HG03280 (cell line): Measurements from ENCODE around the gene TRAPPC10.
A peak's percentile ranks its signal among the peaks of the same experiment; 100 is the strongest.
"Not testable (repeated sequence)": the region's sequence is repeated elsewhere in the genome, so short reads cannot be mapped to it uniquely, and the experiment has no call there.

ENCODE experiments used
- ATAC-seq: cut with Tn5 transposase; IDR thresholded peaks from one replicate; pipeline ENCODE4 v1.9.1; 2021; ENCODE audit warnings: mild to moderate bottlenecking, moderate library complexity; ENCODE audit not compliant: unreplicated experiment

TRAPPC10 gene

DNA sequence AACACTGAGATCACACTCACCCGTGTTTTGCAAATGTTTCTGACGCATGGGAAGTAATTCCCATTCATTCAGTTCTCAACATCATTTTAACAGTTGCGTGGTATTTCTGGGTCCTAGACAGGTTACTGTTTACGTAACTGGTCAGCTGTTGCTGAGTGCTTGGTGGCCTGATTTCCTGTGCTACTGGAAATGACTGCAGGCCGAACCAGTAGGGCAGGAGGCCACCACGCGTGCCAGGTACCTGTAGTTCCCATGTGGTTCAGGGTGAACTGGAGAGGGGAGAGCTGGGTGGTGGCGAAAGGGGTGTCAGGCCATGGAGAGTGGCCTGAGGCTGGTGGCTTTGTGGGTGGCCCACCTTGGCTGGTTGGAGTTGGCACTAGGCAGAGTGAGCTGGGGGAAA, 122.6 kb downstream of the TRAPPC10 start:
- not testable (repeated sequence) for ATAC-seq

DNA sequence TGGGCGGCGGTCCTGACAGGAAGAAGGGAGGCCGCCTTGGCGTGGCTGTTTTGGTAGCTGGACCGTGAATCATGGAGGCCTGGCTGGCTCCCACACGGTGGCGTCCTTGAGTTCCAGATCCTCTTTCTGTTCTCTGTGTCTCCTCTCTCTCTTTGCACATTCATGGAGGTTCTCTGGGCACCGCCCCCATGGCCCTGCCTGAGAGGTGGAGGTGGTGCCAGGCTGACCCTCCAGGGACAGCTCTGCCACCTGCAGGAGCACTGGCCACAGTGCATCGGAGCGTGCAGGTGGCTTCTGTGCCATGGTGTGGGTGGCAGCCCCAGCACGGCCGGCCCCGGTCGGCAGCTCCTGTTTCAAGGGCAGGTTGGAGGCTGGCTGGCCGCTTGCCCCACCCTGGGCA, 125.9 kb downstream of the TRAPPC10 start:
- not testable (repeated sequence) for ATAC-seq

DNA sequence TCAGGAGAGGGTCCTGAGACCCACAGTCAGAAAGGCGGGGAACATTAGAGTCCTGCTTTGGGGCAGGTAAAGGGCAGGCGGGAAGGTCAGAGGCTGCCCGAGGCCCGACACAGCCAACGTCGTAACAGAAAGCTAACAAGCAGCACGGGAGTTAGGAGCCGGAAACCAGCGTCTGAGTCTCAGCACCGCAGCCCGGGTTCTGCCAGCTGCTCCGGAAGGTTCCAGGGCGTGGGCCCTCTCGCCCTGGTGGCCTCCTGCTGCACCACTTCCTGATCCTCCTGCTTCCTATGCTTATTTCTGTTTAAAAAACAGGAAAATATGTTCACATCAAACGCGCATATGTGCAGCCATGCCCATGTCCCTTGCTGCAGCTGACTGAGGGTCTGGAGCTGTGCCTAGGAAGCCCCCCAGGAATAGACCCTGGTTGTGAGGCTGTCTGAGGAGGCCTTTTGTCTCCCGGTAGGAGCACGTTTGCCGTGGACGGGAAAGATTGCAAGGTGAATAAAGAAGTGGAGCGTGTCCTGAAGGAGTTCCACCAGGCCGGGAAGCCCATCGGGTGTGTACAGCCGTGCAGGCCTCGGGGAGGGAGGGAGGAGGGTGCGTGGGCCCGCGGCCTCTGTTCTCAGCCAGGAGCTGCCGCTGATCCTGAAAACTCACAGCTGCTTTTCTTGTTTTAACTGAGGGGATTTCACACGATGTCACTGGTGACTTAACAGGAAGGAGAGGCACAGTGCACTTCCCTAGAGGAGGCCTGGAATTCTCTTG, 127.9 kb downstream of the TRAPPC10 start:
- not testable (repeated sequence) for ATAC-seq

DNA sequence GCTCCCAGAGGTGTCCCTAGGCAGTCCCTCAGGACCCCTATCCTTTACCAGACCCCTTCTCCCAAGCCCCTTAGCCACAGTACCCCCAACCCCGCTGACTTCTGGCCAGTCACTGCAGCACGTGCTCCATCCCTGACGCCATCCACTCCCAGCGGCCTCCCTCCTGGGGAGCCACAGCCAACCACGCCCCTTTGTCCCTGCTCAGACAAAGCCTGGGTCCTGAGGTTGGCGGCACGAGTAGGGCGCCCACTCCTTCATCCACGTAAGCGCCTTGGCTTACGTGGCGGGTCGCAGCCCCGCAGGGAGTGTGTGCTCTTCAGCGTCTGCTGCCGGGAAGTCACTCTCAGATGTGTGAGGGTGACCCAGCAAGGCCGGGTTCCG, 128.4 kb downstream of the TRAPPC10 start:
- ATAC-seq = not testable (repeated sequence)

DNA sequence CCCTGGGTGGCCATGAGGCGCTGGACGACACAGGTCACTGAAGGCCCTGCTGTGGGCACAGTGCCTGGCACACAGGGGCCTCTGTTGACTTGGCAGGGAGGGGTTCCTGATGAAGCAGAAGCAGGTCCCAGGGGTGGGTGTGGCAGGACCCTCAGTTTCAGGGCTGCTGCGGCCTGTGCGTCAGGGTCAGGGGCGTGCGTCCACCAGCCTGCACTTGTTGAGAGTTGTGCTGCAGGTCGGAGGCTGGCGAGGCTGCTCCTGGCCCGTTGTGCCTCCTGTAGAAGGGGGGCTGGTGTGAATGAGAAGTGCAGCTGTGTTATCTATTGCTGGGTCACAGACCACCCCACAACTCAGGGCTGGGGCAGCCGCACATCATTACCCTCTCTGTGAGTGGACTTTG, 130.4 kb downstream of the TRAPPC10 start:
- not testable (repeated sequence) for ATAC-seq

DNA sequence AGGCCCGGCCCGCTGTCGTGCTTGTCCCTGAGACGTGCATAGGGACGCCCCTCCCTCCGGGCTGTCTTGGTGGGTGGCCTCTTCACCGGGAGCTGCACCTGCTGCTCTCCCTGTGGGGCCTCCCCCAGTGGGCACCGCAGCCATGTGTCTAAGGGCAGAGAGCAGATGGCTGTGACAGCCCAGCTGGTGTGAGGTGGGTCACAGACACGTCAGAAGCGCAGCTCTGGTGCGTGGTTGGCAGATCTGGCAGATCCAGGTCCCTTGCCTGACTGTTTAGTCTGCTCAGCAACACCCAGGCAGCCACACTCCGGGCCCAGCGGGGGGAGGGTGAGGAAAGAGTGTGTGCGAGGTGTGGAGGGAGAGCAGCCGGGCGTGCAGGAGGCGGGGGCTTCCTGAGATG, 131.3 kb downstream of the TRAPPC10 start:
- not testable (repeated sequence) for ATAC-seq

DNA sequence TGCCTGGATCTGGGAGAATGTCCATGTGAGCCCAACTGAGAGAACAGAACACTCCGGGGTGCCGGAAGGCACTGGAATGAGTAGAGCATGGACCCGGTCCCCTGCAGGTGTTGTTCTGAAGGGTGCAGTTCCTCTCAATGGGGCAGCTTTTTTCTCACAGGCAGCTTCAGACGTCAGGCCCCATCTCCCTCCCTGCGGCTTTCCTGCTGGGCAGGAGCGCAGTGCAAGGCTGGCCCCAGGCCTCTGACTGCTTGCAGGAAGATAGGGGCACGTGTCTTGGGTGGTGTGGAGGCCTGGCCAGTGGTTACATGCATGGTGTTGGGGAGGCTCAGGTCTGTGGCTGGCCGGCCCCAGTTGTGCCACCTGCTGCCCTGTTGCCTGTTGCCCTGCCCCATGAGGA, 131.9 kb downstream of the TRAPPC10 start:
- not testable (repeated sequence) for ATAC-seq

DNA sequence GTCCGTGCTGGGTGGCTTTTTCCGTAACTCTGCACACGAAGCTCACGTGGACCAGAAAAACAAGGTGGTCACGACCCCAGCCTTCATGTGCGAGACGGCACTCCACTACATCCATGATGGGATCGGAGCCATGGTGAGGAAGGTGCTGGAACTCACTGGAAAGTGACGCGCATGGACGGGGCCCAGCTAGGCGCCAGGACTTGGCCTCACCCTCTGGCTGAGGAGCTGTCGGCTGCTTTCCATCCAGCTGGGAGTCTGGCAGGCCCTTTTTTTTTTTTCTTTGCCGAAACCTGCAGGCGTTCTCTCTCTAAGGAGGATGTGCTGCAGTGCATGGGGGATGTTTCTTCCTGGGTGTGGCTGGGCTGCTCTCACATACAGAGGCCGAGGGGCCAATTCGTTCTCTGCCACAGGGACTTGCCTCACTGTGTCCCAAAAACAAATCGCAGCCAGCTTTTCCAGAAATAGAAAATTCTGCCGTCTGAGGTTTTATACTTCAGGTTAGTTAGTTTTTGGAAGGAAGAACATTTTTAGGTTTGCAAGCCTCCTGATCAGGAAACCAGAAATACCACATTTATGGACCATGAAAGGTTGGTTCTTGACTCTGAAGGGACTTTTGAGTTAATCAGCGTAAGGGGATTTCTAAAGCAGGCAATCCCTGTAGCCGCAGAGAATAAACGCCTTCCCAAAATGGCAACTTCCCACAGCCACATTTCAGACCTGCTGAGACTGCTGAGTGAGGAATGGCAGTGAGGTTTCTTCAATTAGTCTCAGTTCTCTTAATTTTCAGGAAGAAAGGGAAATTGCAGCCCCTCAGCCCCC, 132.9 kb downstream of the TRAPPC10 start:
- not testable (repeated sequence) for ATAC-seq

DNA sequence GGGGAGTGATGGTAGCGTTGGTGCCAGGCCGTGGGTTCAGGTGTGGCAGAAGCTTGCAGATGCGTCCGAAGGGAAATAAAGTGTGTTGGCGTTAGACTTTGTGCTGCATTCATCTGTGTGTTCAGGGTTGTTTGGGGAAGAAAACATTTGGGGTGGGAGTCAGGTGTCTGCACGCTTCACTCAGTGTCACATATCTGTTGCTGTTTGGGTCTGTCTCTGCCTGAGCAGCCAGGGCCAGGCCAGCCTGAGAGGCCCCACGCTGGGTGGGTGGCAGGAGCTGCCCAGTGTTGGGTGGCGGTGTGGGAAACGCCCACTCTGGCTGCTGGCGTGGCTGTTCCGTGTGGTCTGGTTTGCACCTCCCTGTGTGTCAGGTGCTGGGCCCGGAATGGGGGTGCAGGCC, 133.5 kb downstream of the TRAPPC10 start:
- not testable (repeated sequence) for ATAC-seq

DNA sequence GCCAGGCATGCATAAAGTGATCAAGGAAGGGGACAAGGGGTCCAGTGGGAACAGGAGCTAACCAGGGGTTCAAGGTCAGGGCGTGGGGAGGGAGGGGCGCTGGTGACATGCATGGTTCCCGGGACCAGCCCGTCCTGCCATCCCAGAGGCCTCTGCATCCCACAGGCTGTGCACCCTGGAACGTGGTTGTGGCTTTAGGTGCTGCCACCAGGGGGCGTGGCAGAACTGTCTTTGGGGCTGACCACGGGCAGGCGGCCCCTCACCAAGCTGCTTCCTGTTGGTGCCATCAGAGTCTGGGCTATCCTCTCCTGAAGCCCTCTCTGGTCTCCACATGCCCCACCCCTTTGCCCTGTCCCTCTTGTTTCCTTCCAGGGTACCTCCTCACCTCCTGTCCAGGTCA, 135.0 kb downstream of the TRAPPC10 start:
- not testable (repeated sequence) for ATAC-seq

DNA sequence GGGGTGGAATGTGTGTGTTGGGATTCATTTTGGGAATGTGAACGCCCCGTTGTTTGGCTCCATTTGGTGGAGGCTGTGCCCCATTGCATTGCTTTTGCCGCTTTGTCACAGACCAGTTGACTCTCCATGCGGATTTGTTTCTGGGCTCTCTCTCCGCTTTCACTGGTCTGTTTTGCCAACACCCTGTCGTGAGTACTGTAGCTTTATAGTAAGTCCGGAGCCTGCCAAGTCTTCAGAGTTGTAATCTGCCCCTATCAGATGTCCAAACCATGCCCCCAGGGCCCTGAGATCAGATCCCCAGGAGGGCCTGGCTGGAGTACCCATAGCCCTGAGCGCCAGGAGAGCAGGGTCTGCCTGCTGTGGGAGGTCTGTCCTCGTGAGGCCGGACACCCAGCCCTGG, 138.1 kb downstream of the TRAPPC10 start:
- ATAC-seq = not testable (repeated sequence)

DNA sequence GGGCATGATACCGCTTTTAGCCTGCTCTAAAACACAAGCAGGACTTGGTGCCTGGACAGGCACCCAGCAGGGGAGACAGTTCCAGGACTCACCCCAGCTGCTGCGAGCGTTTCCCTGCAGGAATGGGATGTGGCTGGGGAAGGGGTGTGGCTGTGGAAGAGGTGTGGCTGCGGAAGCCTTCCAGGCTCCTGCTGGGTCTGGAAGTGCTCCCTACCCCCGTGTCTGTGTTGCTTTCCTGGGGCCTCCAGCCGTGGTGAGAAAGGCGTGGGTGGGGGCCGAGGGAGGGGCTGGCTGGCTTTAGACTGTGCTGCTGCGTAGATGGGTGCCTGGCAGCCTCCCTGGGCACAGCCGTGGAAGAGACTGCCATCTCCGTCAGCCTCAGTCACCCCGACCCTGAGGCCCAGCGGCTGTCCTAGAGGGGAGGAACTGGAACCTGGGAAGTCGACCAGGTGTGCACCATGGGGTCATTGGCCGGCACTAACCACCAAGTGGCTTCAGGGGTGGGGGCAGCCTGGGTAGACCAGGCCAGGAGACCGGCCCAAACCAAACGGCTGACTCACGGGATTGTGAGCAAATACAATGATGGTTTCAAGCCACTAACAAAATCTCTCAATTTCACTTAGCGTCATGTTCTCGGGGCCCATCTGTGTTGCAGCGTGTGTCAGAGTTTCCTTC, 141.2 kb downstream of the TRAPPC10 start:
- ATAC-seq = not testable (repeated sequence)

DNA sequence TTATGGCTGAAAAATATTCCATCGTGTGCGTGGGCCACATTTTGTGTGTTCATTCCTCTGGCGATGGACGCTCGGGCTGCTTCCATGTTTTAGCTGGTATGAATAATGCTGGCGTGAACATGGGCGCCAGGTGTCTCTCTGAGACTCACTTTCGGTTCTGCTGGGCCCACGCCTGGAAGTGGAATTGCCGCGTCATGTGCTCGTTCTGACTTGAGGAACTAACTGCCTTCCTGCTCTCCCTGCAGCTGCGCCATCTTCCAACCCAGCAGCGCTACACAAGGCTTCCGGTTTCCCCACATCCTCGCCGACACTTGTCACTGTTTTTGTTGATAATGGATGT, 141.8 kb downstream of the TRAPPC10 start:
- not testable (repeated sequence) for ATAC-seq

DNA sequence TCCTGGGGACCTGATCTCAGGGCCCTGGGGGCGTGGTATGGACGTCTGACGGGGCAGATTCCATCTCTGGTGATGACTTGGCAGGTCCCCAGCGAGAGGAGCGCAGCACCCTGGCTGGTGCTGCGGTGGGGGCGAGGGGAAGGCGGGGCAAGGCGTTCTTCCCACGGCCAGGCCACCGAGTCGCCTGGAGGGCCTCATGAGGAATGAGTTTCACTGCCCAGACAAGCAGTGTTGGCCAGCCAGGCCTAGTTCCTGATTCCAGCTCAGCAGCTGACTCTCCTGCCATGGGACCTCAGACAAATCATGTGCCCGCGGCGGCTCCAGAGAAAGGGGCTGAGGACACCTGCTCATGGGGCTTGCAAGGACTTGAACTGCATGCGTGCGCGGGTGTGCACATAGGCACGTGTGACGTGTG, 142.7 kb downstream of the TRAPPC10 start:
- peak; percentile 13 for ATAC-seq

DNA sequence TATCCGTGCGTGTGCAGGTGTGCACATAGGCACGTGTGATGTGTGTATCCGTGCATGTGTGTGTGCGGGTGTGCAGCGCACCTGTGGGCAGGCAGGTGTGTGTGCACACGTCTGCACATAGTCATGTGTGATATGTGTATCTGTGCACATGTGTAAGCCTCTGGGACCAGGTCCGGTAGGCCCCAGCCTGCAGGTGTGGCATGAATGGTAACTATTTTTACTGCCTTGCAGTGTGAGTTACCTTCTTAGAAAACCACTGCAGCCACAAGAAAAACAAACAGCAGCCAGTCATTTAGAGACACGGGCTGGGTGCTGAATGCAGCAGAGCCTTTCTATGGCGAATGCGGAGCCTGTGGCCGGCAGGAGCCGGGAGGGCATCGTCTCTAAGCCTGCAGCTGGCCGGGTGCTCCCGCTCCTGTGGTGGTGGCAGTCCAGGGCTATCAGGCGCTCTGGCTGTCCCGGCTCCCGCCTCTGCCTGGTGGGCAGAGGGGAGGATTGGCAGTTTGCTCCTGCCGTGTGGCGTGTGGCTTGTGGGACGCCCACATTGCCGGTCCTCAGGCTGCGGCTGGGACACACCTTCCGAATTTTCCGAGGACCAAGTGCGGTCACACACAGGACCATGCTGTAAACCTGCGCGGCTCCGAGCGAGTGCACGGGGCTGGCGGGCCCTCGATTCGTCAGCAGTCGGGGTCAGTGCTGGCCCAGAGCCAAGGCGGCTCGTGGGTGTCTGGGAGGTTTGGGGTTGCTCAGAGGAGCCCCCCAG, 143.3 kb downstream of the TRAPPC10 start:
- peak; percentile 36 for ATAC-seq

DNA sequence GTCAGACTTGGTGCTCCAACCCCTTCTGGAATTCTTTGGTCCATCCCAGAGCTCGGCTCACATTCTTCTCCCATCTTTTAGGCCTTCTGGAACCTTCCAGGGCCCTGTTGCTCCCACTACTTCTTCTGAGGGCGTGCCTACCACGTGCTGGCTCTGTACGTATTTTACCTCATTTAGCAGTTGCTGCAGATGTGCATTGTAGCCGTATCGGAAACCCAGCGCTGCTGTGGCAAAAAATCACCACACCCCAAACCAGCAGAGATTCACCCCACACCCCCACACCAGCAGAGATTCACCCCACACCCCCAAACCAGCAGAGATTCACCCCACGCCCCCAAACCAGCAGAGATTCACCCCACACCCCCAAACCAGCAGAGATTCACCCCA, 143.9 kb downstream of the TRAPPC10 start:
- ATAC-seq = peak; percentile 7
